ENCODE data around the gene TARS2.
A peak's percentile ranks its signal among the peaks of the same experiment; 100 is the strongest.

Gene TARS2

GRCh38 chr1:150486966-150487762 is at the start of gene TARS2:
TSS of gene TARS2 (plus strand) at chr1:150487419. CDS start at chr1:150487451, 32 bp downstream.
- DNase-seq (ENCODE audit: low read depth in 2 of 2), result peak; percentile 100
- peak; percentile 32 for TF ChIP-seq CTCF (IDR thresholded peaks at IDR 0.05; ENCODE audit: low read depth, low read length)
- peak within 1 kb of the TSS; percentile 79 to 87 for H3K4me3 ChIP-seq (replicated peaks in 1 of 2; ENCODE audit: low read depth in 2 of 2, low read length in 2 of 2)

GRCh38 chr1:150441121-150441520 is 46.1 kb upstream of the TARS2 start:
- no peak for TF ChIP-seq CTCF (IDR thresholded peaks at IDR 0.05; ENCODE audit: low read depth, low read length)
- DNase-seq (ENCODE audit: low read depth in 2 of 2), result no peak
- no peak overlapping the region for H3K4me3 ChIP-seq (replicated peaks in 1 of 2; ENCODE audit: low read depth in 2 of 2, low read length in 2 of 2)

- DNase-seq (ENCODE audit: low read depth in 2 of 2), result no peak
- no peak overlapping the region for H3K4me3 ChIP-seq (replicated peaks in 1 of 2; ENCODE audit: low read depth in 2 of 2, low read length in 2 of 2)
- no peak for TF ChIP-seq CTCF (IDR thresholded peaks at IDR 0.05; ENCODE audit: low read depth, low read length)
These were observed 43.0 kb upstream of the TARS2 start for GRCh38 chr1:150444232-150444631.

- no peak for TF ChIP-seq CTCF (IDR thresholded peaks at IDR 0.05; ENCODE audit: low read depth, low read length)
- DNase-seq (ENCODE audit: low read depth in 2 of 2), result no peak
- no peak overlapping the region for H3K4me3 ChIP-seq (replicated peaks in 1 of 2; ENCODE audit: low read depth in 2 of 2, low read length in 2 of 2)
These were observed 31.0 kb upstream of the TARS2 start for GRCh38 chr1:150456146-150456647.

- no peak overlapping the region for H3K4me3 ChIP-seq (replicated peaks in 1 of 2; ENCODE audit: low read depth in 2 of 2, low read length in 2 of 2)
- DNase-seq (ENCODE audit: low read depth in 2 of 2), result peak; percentile 73 to 77
- TF ChIP-seq CTCF (IDR thresholded peaks at IDR 0.05; ENCODE audit: low read depth, low read length), result peak; percentile 77
These were observed 22.8 kb upstream of the TARS2 start for GRCh38 chr1:150464422-150464826.

- DNase-seq (ENCODE audit: low read depth in 2 of 2), result no peak
- no peak for TF ChIP-seq CTCF (IDR thresholded peaks at IDR 0.05; ENCODE audit: low read depth, low read length)
- no peak overlapping the region for H3K4me3 ChIP-seq (replicated peaks in 1 of 2; ENCODE audit: low read depth in 2 of 2, low read length in 2 of 2)
These were observed 20.3 kb upstream of the TARS2 start for GRCh38 chr1:150466964-150467363.
